ENCODE results near the gene ADARB1.

DNA sequence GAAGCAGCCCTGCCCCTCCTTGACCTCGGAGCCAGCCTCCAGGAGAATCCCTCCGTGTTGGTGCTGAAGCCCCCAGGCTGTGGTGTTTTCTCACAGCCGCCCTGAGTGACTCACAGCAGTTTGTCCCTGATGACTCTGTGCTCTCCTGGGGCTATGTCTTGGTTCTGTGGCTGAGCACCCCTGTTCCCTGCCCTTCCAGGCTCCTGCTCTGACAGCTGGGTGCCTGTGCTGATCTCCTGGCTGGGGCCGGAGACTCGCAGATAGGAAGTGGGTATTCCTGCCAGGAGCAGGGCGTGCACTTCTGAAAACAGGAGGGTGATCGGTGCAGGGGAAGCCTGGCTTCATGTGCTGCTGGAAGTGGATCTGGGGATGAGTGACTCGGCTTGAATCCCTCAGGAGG, 178.8 kb downstream of the ADARB1 start:
- TF ChIP-seq, protein P1, sequence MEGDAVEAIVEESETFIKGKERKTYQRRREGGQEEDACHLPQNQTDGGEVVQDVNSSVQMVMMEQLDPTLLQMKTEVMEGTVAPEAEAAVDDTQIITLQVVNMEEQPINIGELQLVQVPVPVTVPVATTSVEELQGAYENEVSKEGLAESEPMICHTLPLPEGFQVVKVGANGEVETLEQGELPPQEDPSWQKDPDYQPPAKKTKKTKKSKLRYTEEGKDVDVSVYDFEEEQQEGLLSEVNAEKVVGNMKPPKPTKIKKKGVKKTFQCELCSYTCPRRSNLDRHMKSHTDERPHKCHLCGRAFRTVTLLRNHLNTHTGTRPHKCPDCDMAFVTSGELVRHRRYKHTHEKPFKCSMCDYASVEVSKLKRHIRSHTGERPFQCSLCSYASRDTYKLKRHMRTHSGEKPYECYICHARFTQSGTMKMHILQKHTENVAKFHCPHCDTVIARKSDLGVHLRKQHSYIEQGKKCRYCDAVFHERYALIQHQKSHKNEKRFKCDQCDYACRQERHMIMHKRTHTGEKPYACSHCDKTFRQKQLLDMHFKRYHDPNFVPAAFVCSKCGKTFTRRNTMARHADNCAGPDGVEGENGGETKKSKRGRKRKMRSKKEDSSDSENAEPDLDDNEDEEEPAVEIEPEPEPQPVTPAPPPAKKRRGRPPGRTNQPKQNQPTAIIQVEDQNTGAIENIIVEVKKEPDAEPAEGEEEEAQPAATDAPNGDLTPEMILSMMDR (conservative IDR thresholded peaks at IDR 0.05; ENCODE audit: low read depth, low read length), result no peak
- TF ChIP-seq EZH2 (IDR thresholded peaks at IDR 0.05; ENCODE audit: low read length, unreplicated experiment), result no peak

All from PC-3 (cell line).